Gastrocnemius medialis (tissue), 4 donors: ENCODE measurements around the gene ARHGEF10L.

ENCODE experiments used
- CTCF ChIP-seq, 5 experiments: fragments of 450-650 bp in 3 of 5; fragments of 200-600 bp in 2 of 5; sonication (generic) in 2 of 5; IDR thresholded peaks in 4 of 5; conservative IDR thresholded peaks in 1 of 5; 1 replicate in 4 of 5; 2 replicates in 1 of 5; pipeline ENCODE4 v1.5.1; 2016 to 2019; ENCODE audit warnings: antibody characterized with exemption in 5 of 5, mild to moderate bottlenecking in 3 of 5, moderate library complexity in 3 of 5
- POLR2A ChIP-seq, 2 donors: fragments of 450-650 bp; IDR thresholded peaks; one replicate each; pipeline ENCODE4 v1.6.1; 2017; ENCODE audit warnings: antibody characterized with exemption in 2 of 2, mild to moderate bottlenecking in 2 of 2, moderate library complexity in 2 of 2

- TF ChIP-seq CTCF (IDR thresholded peaks at IDR 0.05 in 4 of 5, conservative IDR thresholded peaks at IDR 0.05 in 1 of 5) = no peak
- TF ChIP-seq POLR2A (IDR thresholded peaks at IDR 0.05) = no peak
Measured at GRCh38 chr1:17688217-17688810, 148.8 kb downstream of the ARHGEF10L start.
